NCI-H1436 treated with DMSO at 0.1 percent for 48 hours (cell line): ENCODE results near the gene PDE3A.

Source experiments
- DNase-seq: peaks from one replicate; lab custom pipeline; 2025; lab: John Stamatoyannopoulos, UW

The PDE3A gene

DNA sequence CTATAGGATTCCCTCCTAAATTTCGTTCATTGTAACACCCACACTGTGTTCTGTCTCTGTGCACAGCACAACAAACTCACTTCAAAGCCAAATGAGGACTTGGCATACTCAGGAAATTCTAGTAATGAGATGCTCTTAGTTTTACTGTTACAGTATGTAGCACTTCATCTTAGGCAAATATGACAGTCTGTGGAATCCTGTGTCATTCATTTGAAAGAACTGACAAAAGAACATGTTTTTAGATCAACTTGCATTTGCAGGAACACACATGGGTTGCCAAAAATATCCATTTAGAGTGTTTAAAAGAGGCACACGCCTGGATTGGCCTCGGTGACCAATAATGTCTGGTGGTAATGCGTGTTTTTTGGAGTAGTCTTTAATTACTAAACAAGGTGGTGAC lies 56.5 kb downstream of the PDE3A start:
- DNase-seq, result no peak

DNA sequence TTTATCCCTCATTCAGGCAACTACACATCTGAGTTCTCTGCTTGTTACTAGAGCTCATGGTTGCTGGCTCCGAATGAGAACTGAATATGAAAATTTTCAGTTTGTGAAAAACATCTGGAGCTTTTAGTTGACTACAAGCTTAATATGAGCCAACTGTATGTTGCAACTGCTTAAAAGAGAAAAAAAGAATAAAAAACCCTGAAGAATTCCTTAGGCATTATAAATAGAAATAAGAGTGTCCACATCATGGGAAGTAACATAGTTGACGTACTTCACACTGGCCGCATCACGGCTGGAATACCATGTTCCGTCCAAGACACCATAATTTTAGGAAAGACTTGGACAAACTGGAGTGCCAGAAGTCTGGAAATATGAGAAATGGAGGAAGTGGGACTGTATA lies 57.9 kb downstream of the PDE3A start:
- no peak for DNase-seq

DNA sequence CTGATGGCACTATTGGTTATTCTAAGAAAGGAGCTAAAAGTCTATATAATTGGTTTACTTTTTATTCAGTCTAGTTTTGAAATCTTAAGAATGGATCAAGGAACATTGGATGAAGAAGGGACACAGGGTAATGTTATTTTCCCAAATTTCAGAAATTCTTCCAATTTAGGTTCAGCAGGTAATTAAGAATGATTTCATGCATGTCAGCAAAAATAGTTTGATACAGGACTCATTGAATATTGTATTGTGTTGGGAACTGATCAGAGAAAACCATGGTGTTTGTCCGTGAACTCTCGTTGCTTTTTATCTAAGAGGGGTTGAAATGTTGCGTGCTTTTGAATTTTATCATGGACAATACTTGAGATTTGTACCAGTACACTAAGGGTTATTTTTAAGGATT lies 58.6 kb downstream of the PDE3A start:
- DNase-seq, result no peak

DNA sequence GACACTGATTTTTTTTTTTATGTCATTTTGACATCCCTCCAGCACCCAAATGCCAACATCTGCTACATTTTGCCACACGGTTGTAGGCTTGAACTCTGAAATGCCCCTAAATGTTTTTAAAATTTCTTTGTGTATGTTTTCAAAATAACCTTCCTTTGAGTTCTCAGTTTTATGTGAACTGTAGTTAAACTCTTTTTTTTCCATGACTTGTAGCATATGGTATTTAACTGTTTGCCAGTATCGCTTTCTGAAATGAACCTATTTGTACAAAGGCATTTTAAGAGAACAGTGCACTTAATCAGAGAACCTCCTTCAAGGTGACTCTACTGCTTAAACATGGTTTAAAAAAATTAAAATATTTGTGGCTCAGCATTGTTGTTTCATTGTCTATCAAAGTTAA lies 61.5 kb downstream of the PDE3A start:
- DNase-seq, result no peak

DNA sequence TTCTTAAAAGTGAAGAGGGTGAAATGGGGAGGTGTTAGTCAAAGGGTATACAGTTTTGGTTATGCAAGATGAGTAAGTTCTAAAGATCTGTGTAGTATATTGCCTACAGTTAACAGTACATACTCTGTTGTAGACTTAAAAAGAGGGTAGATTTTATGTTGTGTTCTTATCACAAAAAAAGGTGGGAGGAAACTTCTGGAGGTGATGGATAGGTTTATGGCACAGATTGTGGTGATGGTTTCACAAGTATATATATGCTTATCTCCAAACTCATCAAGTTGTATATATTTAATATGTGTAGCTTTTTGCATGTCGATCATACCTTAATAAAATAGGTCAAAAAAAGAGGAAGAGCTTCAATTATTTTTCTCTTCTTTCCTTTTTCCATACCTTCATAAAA lies 64.0 kb downstream of the PDE3A start:
- no peak for DNase-seq

DNA sequence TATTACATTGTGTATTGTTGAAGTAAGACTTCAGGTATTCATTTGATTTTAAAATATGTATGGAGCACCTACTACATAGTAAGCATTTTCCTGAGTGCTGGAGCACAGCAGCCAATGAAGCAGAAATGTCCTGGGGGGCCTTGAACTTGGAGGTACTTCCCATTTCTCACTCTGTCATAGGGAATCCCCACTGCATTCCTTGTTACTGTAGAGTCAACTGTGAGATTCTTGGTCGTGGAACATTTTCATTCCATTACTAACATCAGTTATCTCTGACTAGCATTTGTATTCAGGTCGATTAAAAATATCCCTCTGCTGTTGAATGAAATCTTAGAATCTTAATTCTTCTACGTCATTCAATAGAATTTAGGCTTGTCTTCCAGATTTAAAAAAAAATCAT lies 66.7 kb downstream of the PDE3A start:
- no peak for DNase-seq

DNA sequence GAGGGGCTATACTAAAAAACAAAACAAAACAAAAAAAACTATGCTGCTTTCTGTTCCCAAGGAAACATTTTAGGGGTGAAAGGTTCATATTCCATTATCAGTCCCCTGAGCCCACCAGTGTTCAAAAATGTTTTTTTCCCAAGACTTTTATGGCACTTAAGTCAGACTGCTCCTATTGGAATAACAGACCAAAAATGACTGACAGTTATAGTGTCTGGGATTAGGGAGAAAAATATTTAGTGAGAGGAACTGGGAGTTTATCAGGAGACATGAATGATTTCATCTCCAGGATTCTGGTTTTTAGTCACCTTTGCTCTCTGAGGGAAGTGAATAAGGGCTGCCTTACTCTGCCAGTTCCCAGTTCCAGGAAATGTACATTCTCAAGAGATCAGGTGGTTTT lies 68.0 kb downstream of the PDE3A start:
- DNase-seq, result no peak

DNA sequence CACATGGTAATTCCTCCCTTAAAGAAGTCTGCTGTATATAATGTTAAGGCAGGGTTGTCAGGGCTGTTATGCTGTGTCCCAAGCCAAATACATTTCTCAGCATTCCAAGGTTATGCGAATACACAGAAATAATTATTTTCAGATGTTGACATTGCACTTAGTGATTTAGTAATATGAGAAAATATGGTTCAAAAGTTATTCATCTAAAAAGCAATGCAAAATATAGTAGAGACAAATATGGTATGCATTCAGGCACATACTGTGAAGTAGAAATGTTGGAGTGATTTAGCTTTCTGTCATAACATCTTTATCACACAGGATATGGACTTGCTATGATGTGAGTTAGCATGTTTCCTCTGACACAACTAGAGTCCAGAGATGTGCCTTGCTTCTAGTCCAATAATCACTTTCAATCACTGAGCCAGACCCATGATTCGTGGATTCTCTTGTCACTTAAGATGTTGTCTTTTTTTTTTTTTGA lies 70.0 kb downstream of the PDE3A start:
- DNase-seq, result no peak

DNA sequence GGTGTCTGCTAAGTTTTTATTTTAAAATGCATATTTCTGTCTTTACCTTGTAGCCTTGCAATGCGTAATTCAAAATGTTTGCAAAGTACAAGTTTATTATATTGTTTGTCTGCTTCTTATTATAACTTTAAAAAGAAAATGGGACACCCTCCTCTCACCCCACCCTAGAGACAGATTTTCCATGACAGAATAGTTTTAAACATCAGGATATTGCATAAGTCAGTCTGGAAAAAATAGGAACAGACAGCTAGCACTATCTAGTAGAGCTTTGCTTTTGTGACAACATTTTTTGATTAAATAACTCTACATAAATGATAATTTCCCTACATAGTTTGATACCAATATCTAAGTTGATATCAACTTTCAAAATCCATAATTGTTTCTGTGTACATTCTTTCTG lies 71.3 kb downstream of the PDE3A start:
- DNase-seq, result no peak

DNA sequence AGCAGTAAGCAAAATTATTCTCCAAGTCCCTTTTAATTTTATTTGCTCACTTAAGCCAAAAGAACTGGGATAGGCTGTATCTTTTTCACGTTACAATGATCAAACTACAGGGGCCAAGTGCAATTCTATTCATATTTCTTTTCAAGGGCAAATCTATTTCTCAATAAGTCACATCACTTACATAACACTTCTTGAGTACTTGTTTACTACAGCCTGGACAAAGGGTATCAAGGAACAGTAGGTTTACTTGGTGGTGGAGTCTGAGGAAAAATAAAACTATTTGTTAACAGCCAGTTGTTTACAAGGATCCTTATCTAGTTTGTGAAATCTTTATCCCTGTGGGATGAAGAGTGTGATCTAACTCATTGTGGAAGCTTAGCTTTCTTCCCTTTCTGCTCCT lies 72.1 kb downstream of the PDE3A start:
- DNase-seq, result no peak

DNA sequence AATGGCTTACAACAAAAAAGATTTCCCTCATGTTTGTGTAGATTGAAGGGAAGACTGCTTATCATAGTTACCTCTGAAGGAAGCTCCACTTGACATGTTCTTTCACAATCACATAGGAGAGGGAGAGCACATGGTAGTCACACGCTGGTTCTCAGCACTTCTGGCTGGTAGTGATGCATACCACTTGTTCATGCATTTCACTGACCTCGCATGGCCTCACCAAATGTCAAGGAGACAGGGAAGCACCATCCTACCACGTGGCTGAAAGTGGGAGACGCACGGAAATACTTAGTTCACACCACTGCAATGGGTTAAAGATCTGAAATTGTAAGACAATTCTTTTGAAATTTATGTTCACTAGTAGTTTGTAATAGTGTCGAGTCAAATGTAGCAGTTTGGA lies 74.0 kb downstream of the PDE3A start:
- no peak for DNase-seq

DNA sequence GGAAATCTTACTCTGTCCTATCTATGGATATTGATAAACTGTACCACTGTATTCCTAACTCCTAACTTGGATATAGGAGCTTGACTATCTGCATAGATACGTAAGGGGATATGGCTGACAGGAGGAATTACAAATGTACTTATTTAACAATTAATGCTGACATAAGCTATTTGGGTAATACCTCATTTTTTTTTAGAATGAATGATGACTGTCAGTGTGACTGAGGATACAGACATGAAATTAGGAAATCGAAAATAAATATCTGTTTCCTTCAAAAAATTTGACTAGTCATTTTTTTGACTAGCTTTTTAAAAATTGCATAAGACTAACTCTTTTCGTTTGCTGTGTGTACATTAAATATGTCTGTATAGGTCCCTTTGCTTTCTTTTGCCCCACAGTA lies 74.9 kb downstream of the PDE3A start:
- no peak for DNase-seq

DNA sequence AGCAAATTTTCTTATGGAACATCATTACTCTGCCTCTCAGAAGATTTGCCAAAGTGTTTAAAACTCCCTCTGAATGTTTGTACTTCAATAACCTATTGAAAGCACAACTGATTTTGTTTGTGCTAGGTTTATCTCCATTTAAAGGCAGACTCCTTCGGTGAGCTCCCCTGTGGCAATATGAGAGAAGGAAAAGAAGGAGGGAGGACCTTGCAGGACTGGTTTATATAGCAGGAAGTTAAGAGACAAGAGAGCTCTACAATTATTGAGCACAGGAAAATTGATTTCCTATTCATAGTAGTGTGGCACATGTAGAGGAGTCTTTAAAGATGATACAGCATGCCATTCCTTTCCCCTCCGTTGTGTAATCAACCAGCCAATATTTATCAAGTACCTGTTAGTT lies 75.5 kb downstream of the PDE3A start:
- DNase-seq, result no peak

DNA sequence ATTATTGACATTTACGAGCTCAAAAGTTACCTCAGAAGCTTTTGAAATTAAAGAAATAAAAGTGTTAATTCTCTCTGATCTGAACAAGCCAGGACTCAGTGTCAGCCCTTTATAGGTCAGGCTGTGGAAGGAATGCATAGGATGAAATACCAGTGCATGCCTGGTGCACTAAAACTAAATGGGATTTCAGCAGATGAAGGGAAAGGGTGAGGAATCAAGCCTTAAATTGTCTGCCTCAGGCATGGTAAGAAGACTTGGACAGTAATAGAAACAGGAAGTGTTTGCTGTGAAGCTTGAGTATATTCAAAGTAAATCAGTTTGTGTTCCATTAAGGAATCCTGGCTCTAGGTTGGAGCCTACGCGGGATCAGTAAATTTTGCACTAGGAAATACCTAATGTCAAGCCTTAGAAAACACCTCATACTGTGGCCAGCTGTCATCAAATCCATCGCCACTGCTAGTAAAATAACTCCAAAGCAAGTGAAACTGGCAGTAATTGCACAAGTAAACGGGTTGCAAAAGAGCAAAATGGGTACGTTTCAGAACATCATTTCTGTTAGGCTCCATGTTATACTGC lies 76.3 kb downstream of the PDE3A start:
- no peak for DNase-seq

DNA sequence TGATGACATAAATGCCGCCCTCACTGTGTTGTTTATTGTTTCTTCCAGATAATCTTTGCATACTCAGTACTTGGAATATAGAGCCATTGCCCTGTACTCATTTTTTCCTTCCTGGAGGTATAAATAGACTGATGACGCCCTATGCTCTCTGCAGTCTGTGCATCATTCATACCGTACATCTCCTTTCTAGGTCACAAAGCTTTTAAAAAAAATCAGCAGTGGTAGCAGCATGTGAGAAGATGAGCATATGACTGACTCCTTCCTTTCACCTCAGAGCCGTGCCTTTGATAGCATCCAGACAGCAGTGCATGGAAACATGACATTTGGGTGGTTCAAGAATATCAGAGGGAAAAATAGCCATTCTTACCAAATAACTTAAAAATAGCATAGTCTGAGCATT lies 77.3 kb downstream of the PDE3A start:
- DNase-seq, result no peak

DNA sequence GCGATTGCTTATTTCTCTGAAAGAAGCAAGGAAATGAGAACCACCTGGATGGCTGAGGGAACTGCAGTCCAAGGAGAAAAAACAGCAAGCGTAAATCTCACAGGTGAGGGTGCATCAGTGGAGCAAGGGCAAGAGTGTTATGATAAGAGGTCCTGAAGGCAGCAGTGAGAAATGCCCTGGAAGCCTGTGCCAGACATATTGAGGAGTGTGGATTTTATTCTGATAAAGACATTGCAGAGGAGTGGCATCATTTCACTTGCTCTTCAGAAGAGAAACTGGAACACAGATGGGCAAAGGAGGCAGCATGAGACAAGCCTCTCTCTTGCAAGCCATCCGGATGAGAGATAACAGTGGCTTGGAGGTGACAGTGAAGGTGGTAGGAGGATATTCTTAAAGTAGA lies 78.5 kb downstream of the PDE3A start:
- no peak for DNase-seq

DNA sequence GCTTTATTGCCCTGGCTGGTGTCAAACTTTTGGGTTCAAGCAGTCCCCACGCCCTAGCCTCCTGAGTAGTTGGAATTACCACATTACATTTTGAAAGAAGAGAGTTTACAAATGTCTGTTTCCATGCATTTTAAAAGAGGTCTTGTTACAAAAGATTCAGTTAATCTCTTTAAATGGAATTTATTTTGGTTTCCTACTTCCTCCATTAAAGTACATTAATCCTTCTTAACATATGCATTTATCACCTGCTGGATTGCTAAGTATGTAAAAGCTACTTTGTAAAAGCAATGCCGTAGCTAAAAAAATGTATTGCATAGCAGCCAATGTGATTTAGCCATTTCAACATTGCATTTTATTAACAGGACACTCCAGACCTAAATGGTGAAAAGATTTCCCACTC lies 80.4 kb downstream of the PDE3A start:
- no peak for DNase-seq

DNA sequence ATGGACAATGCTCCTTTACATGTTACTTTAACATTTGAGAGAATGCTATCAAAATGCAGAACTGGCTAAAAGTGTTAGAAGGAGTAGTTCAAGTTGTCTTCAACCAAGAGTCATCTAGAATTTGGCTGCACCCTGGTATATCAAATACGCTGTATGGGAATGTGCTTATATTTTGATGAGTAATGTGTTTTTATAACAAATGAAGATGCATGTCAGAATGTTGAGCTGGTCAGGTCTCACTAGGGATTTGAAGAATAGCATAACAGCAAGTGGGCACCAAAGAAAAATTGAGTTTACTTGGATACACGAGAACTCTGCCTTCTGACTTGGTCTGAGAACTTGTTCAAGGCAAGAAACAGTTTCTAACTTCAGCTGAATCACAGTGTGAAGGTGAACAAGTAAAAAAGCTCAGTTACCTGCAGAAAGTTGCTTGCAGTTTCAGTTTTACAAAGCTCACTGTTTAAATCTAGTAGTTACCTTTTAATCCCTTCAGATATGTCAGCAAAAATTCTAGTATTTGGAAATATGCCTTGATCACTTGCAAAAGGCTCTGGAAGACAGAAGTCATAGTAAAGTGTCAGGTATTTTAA lies 82.3 kb downstream of the PDE3A start:
- DNase-seq, result no peak

DNA sequence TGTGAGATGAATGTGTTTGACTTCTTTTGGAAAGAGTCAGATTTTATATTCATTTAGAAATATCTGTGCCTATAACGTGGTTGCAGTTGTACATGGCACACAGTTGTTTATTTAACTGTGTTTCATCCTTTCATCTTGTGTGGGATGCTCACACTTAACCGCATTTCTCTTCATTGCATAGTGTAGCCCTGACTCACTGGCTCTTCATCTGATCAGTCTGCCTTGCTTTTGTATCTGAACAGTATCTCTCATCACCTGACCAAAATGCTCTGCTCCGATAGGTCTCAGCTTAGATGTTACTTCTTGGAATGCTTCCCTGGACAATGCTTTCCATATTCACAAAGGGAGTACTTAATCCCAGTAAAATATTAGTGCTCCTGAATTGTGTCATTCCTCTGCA lies 83.4 kb downstream of the PDE3A start:
- DNase-seq, result no peak

DNA sequence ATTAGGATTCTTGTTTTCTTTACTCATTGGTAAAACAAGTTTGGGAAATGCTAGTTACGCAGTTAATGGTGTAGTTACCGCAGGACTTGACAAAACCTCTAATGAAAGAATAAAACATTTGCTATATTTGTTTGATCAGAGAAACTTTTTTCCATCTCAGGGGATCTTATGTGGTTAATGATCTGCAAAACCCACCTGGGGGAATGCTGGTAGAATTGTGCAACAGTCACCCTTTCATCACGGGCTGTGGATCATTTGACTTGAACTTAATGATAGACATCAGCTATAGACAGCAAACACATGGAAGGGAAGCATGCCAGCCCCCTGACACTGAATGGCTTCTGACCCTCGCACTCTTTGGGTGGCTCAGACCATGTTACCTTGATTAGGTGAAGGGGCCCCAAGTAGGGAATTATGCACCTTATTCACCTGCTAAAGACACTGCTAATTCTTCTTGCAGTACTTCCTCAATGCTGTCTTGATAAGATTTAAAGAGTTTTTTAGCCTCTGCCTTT lies 84.2 kb downstream of the PDE3A start:
- DNase-seq, result no peak

DNA sequence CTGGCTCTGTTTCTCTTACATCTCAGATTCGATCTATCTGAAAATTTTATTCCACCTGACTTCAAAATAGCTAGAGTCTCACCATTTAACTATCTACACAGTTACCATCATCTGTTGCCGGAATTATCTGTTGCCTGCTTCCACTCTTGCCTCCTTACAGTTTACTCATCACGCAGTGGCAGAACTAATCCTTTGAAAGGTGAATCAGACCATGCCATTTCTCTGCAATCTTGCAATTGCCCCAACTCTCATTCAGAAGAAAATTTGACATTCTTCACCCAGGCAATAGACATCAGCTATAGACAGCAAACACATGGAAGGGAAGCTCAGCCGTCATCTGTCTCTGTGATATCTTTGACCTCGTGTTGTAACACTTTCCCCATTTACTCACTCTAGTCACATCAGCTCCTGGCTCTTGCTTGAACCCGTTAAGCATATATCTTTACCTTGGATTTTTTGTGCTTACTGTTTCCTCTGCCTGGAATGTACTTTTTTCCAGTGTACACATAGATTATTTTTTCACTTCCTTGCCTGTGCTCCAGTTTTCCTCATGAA lies 85.5 kb downstream of the PDE3A start:
- DNase-seq, result no peak

DNA sequence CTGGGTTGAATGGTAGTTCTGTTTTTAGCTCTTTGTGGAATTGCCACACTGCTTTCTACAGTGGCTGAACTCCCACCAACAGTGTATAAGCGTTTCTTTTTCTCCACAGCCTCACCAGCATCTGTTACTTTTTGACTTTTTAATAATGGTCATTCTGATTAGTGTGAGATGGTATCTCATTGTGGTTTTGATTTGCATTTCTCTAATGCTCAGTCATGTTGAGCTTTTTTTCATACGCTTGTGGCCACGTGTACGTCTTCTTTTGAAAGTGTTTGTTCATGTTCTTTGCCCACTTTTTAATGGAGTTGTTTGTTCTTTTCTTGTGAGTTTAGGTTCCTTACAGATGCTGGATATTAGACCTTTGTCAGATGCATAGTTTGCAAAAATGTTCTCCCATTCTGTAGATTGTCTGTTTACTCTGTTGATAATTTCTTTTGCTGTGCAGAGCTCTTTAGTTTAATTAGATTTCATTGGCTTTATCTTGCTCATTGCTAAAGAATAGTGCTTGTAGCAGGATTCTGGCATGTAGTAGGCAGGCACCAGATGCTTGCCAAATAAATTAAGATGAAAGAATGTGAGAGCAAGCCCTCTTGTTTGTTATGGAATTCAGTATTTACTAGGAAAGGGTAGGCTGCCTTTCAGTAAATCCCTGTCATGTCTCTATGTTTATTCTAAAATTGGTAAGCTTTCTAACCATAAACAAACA lies 86.8 kb downstream of the PDE3A start:
- no peak for DNase-seq

DNA sequence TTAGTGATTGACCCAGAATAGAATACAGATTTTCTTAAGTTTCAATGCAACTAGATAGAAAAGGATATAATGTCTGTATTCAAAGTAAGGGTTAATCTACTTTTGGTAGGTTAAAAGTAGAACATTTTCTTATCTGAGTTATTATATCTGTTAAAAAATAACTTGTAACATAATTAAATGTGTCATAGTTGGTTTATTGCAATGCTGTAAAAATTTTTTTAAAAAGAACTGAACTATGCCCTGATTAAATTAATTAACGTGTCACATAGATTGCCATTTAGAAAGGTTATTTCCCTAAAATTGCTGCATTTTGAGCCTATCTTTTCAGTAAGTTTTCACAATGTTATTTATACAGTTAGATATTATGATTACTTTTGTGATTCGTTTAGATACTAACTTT lies 89.2 kb downstream of the PDE3A start:
- no peak for DNase-seq
